Measurements from ENCODE around the gene RIBC2. TPM values are rescaled to one million over a fixed set of nuclear protein-coding genes. Genes with fewer than 3 reads are reported as not detected.

RIBC2 gene
- total and polyA plus RNA-seq, 9 of the 15 experiments (the other 6 are each of a cell fraction or from before 2014, with no cell fraction given): not detected

DNA sequence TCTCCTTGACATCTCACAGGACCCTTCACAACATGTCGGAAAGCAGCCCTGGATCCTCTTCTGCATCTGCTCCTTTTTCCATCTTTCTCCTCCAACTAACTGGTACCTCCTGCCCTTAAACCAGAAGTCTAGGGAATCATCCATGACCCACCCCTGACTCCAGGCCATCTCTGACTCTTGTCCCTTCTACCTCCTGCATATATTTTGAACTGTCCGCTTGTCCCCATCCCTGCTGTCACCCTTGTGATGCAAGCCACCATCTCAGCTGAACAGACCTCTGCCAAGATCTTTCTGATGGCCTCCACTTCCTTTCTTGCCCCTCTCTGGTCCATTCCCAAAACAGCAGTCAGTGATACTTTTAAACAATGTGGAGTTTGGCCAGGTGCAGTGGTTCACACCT is 7.0 kb downstream of the RIBC2 start (continued):
- TF ChIP-seq KAT2B (IDR thresholded peaks at IDR 0.05; ENCODE audit: low read depth, low read length) (no peak), STAG1 (CRISPR knock-in tag; IDR thresholded peaks at IDR 0.05; ENCODE audit: borderline replicate concordance) (no peak)

DNA sequence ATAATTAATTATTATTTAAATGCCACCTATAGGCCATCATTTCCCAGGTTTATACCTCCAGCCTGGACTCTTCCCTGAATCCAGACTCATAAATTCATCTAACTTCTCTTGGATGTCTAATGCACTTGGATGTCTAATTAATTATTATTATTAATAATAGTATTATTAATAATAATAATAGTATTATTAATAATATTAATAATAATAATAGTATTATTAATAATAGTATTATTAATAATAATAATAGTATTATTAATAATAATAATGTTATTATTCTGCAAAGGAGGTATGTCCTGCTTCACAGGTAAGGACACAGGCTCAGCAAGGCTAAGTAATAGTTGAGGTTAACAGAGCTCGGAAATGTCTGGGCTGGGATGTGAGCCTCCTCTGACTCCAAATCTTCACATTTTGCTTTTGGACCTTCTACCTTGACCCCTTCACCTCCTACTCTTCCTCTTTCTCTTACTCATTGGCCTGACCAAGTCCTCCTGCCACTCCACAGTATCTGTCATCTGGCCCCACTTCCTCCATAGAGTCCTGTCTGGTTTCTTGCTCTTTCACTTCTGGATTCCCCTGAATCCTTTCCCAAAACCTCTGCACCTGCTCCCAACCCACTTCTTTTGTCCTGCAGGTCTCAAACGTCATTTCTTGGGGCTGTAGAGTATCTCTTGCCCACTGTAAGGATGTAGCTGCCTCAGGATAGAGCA is 8.0 kb downstream of the RIBC2 start:
- BruUV-seq (replicated peaks): no TSS peak

More for the DNA sequence above, 8.0 kb downstream of the RIBC2 start:
- Histone ChIP-seq H2AFZ (ENCODE audit: low read depth, low read length) (no peak overlapping the region), H3K27ac (ENCODE audit: extremely low read depth, low read depth, low read length) (no peak overlapping the region), H3K79me2 (ENCODE audit: control insufficient read depth, insufficient read depth, low read length) (no peaks in the 10 kb centered on the region), H3K4me2 (ENCODE audit: insufficient read depth, low read length) (no peak overlapping the region), H3K9ac (ENCODE audit: insufficient read depth in 1 of 2, low read depth in 2 of 2, low read length in 2 of 2) (no peak overlapping the region), H3K4me1 (replicated peaks in 1 of 2; ENCODE audit: control insufficient read depth in 2 of 2, insufficient read depth in 2 of 2, low read length in 2 of 2) (no peaks in the 10 kb centered on the region; a peak in 1 of 5 replicates), H3K27me3 (ENCODE audit: control insufficient read depth in 2 of 2, insufficient read depth in 2 of 2, low read length in 2 of 2) (peaks cover 6 to 33% of the 10 kb centered on the region in 2 experiments; a peak in 4 of 5 replicates), H3K4me3 (no peak overlapping the region), H3K36me3 (ENCODE audit: control insufficient read depth, insufficient read depth, low read length) (no peaks in the 10 kb centered on the region), H3K9me3 (replicated peaks; ENCODE audit: control insufficient read depth, insufficient read depth, low read depth, low read length) (no peaks in the 10 kb centered on the region), H3K9me1 (ENCODE audit: control insufficient read depth, insufficient read depth, low read length) (no peaks in the 10 kb centered on the region), H4K20me1 (replicated peaks; ENCODE audit: control insufficient read depth, insufficient read depth, low read length) (no peaks in the 10 kb centered on the region)
- TF ChIP-seq IFI16 (CRISPR knock-in tag; IDR thresholded peaks at IDR 0.05) (no peak), ZNF76 (CRISPR knock-in tag; IDR thresholded peaks at IDR 0.05; ENCODE audit: borderline replicate concordance) (no peak), DACH1 (IDR thresholded peaks at IDR 0.05; ENCODE audit: partially characterized antibody) (peak; percentile 19)
- in situ Hi-C loops (cut with MboI): no loop called here
- WGBS (ENCODE audit: insufficient coverage, low coverage, missing lambda C conversion rate): 0% methylated on average over 2 of the region's 2 CpGs
- DNase-seq (ENCODE audit: extremely low read depth in 1 of 4, low spot score in 3 of 4) (no peak), FAIRE-seq (no peak), ATAC-seq (no peak)
- CTCF ChIA-PET (ENCODE audit: low intra/inter-chr PET ratio): no interaction called here
- POLR2A ChIA-PET: no interaction called here
- intact Hi-C loops (cut with micrococcal nuclease): no loop called here
